ENCODE data around the gene ZNF69. TPM values are rescaled to one million over a fixed set of nuclear protein-coding genes. Genes with fewer than 3 reads are reported as not detected.
A peak's percentile ranks its signal among the peaks of the same experiment; 100 is the strongest.
"Not testable (repeated sequence)": the region's sequence is repeated elsewhere in the genome, so short reads cannot be mapped to it uniquely, and the experiment has no call there.

ZNF69 gene
- polyA plus RNA-seq, 1 donor from 2014 or later = 2.1 TPM

DNA sequence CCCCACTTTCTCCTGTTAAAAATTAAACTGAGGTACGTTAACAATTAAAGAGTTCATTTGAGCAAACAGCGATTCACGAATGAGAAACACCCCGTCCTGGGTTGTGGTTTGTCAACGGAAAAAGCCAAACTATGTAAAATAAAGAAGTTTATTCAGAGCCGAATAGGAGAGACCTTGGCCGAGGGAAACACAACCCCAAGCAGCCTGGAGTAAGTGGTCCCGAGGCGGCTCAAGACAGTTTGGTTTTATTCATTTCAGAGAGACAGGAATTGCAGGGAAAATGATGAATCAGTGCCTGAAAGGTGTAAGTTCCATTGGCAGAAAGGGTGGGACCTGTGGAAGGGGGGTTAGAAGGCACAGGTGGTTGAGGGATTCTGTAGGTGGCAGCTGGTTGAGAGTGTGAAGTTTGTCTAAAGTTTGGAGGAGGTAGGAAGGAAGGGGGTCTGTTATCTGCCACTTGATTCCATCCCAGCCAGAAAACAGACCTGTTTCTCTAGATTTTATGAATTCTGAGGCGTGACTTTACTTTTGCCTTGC, 38.1 kb downstream of the ZNF69 start:
- not testable (repeated sequence) for H3K36me3 Mint-ChIP-seq, H3K27me3 Mint-ChIP-seq, H3K9me3 Mint-ChIP-seq
- Mint-ChIP-seq H3K4me1 (peaks cover 28 to 32% (median 29%) of the 10 kb centered on the region in 3 donors), H3K4me3 (peak overlapping the region; percentile 90 to 96 (median 95)), H3K27ac (peak overlapping the region; percentile 76 to 92 (median 89))

DNA sequence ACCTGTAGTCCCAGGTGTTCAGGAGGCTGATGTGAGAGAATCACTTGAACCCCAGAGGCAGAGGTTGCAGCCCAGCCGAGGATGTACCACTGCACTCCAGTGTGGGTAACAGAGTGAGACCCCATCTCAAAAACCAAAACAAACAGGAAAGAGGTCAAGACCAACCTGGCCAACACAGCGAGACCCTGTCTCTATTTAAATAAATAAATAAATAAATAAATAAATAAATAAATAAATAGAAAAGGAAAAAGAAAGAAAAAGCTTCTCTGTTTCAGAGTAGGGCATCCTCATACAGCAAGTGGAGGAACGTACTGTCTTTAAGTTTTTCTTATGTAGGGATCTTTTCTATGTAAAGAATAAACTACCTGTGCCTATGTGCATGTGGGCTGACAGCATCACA, 39.6 kb downstream of the ZNF69 start:
- H3K36me3 Mint-ChIP-seq = no peaks in the 10 kb centered on the region
- H3K27ac Mint-ChIP-seq = peak overlapping the region in 1 of 3 donors; percentile 12
- no peaks in the 10 kb centered on the region for H3K27me3 Mint-ChIP-seq
- H3K4me1 Mint-ChIP-seq = peaks cover 37 to 41% (median 39%) of the 10 kb centered on the region in 3 donors
- H3K4me3 Mint-ChIP-seq = peak overlapping the region in 3 of 4 donors; percentile 16 to 90 (median 58)
- no peaks in the 10 kb centered on the region for H3K9me3 Mint-ChIP-seq

DNA sequence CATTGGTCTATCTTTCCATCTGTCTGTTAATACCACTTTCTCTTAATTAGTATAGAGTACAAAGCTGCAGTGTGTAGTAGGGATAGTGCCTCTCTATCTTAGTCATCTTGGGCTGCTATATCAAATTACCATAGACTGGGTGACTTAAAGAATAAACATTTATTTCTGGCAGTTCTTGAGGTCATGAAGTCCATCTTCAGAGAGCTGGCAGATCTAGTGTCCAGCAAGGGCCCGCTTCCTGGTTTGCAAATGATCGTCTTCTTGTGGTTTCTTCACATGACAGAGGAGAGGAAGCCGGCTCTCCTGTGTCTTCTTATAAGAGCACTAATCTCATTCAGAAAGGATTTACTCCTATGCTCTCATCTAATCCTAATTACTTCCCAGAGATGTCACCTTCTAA, 43.5 kb downstream of the ZNF69 start:
- H3K4me3 Mint-ChIP-seq = peak overlapping the region in 2 of 4 donors; percentile 28 to 80
- H3K36me3 Mint-ChIP-seq = no peaks in the 10 kb centered on the region
- peak overlapping the region in 1 of 3 donors; percentile 87 for H3K27ac Mint-ChIP-seq
- H3K27me3 Mint-ChIP-seq = no peaks in the 10 kb centered on the region
- H3K4me1 Mint-ChIP-seq = peaks cover 25 to 39% (median 27%) of the 10 kb centered on the region in 3 donors
- peaks cover 0 to 4% (median 0%) of the 10 kb centered on the region in 3 donors for H3K9me3 Mint-ChIP-seq

DNA sequence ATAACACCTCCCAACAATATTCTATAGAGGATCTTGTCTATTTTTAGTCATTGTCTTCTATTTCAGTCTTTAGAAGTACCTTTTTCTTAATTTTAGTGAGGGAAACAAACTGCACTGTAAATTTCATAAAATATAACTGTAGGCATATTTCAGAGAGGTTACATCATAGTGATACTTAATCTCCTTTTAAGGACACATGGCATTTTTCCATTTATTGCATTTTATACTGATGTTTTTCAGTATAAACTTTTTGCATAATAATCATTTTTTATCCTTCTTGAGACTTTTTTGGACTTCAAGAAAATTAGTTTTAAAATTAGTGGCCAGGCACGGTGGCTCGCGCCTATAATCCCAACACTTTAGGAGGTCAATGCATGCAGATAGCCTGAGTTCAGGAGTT, 43.9 kb downstream of the ZNF69 start:
- no peaks in the 10 kb centered on the region for H3K27me3 Mint-ChIP-seq
- peak overlapping the region in 2 of 4 donors; percentile 14 to 80 for H3K4me3 Mint-ChIP-seq
- peak overlapping the region in 1 of 3 donors; percentile 87 for H3K27ac Mint-ChIP-seq
- no peaks in the 10 kb centered on the region for H3K36me3 Mint-ChIP-seq
- peaks cover 0 to 5% (median 0%) of the 10 kb centered on the region in 3 donors for H3K9me3 Mint-ChIP-seq
- H3K4me1 Mint-ChIP-seq = peaks cover 23 to 34% (median 24%) of the 10 kb centered on the region in 3 donors

DNA sequence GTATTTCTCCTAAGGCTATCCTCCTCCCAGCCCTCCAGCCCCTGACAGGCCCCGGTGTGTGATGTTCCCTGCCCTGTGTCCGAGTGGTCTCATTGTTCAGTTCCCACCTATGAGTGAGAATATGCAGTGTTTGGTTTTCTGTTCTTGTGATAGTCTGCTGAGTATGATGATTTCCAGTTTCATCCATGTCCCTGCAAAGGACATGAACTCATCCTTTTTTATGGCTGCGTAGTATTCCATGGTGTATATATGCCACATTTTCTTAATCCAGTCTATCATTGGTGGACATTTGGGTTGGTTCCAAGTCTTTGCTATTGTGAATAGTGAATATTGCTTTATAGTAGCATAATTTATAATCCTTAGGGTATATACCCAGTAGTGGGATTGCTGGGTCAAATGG, 48.2 kb downstream of the ZNF69 start:
- H3K9me3 Mint-ChIP-seq = peaks cover 0 to 13% (median 4%) of the 10 kb centered on the region in 3 donors
- H3K27me3 Mint-ChIP-seq, H3K27ac Mint-ChIP-seq, H3K4me3 Mint-ChIP-seq: not testable (repeated sequence)
- peaks cover 13% of the 10 kb centered on the region for H3K36me3 Mint-ChIP-seq
- H3K4me1 Mint-ChIP-seq = peaks cover 11 to 20% (median 12%) of the 10 kb centered on the region in 3 donors

DNA sequence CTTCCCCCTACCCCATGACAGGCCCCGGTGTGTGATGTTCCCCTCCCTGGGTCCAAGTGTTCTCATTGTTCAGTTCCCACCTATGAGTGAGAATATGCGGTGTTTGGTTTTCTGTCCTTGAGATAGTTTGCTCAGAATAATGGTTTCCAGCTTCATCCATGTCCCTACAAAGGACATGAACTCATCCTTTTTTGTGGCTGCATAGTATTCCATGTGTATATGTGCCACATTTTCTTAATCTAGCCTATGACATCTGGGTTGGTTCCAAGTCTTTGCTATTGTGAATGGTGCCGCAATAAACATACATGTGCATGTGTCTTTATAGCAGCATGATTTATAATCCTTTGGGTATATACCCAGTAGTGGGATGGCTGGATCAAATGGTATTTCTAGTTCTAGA, 50.8 kb downstream of the ZNF69 start:
- H3K27ac Mint-ChIP-seq, H3K27me3 Mint-ChIP-seq: not testable (repeated sequence)
- H3K4me1 Mint-ChIP-seq = peaks cover under 1 to 10% (median 3%) of the 10 kb centered on the region in 3 donors
- peak overlapping the region in 1 of 4 donors; percentile 70 for H3K4me3 Mint-ChIP-seq
- H3K36me3 Mint-ChIP-seq = peaks cover 26% of the 10 kb centered on the region
- peaks cover 0 to 25% (median 16%) of the 10 kb centered on the region in 3 donors for H3K9me3 Mint-ChIP-seq

DNA sequence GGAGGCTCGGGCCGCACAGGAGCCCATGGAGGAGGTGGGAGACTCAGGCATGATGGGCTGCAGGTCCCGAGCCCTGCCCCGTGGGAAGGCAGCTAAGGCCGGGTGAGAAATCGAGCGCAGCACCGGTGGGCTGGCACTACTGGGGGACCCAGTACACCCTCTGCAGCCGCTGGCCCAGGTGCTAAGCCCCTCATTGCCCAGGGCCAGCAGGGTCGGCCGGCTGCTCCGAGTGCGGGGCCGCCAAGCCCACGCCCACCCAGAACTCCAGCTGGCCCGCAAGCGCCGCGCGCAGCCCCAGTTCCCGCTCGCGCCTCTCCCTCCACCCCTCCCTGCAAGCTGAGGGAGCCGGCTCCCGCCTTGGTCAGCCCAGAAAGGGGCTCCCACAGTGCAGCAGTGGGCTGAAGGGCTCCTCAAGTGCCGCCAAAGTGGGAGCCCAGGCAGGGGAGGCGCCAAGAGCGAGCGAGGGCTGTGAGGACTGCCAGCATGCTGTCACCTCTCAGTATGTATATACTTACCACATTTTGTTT, 53.8 kb downstream of the ZNF69 start:
- Mint-ChIP-seq H3K36me3 (peaks cover 35% of the 10 kb centered on the region), H3K9me3 (peaks cover 7 to 33% (median 27%) of the 10 kb centered on the region in 3 donors)
- H3K4me1 Mint-ChIP-seq, H3K4me3 Mint-ChIP-seq, H3K27ac Mint-ChIP-seq, H3K27me3 Mint-ChIP-seq: not testable (repeated sequence)

- Mint-ChIP-seq H3K27ac (no peak overlapping the region), H3K36me3 (peaks cover 36% of the 10 kb centered on the region), H3K27me3 (no peaks in the 10 kb centered on the region), H3K4me3 (no peak overlapping the region), H3K4me1 (peaks cover 0 to 1% (median 0%) of the 10 kb centered on the region in 3 donors), H3K9me3 (peaks cover 10 to 37% (median 26%) of the 10 kb centered on the region in 3 donors)
Observed at GRCh38 chr19:11942008-11942842, 54.6 kb downstream of the ZNF69 start.

GRCh38 chr19:11942843-11943108, 55.2 kb downstream of the ZNF69 start:
- Mint-ChIP-seq H3K4me3 (no peak overlapping the region), H3K9me3 (peaks cover 10 to 40% (median 32%) of the 10 kb centered on the region in 3 donors), H3K36me3 (peaks cover 40% of the 10 kb centered on the region), H3K27me3 (no peaks in the 10 kb centered on the region), H3K27ac (peak overlapping the region in 1 of 3 donors; percentile 16), H3K4me1 (no peaks in the 10 kb centered on the region)

GRCh38 chr19:11944656-11945055, 57.1 kb downstream of the ZNF69 start:
- Mint-ChIP-seq H3K27ac (peak overlapping the region in 1 of 3 donors; percentile 53), H3K4me3 (peak overlapping the region in 1 of 4 donors; percentile 66), H3K36me3 (peaks cover 54% of the 10 kb centered on the region), H3K9me3 (peaks cover 22 to 55% (median 47%) of the 10 kb centered on the region in 3 donors), H3K4me1 (no peaks in the 10 kb centered on the region), H3K27me3 (no peaks in the 10 kb centered on the region)

DNA sequence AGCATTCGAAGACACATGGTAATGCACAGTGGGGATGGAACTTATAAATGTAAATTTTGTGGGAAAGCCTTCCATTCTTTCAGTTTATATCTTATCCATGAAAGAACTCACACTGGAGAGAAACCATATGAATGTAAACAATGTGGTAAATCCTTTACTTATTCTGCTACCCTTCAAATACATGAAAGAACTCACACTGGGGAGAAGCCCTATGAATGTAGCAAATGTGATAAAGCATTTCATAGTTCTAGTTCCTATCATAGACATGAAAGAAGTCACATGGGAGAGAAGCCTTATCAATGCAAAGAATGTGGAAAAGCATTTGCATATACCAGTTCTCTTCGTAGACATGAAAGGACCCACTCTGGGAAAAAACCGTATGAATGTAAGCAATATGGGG, 61.1 kb downstream of the ZNF69 start:
- Mint-ChIP-seq H3K9me3 (peaks cover 24 to 55% (median 43%) of the 10 kb centered on the region in 3 donors), H3K4me1 (no peaks in the 10 kb centered on the region), H3K27ac (peak overlapping the region in 2 of 3 donors; percentile 29 to 72), H3K27me3 (no peaks in the 10 kb centered on the region), H3K4me3 (peak overlapping the region in 1 of 4 donors; percentile 47), H3K36me3 (peaks cover 35% of the 10 kb centered on the region)

GRCh38 chr19:11949201-11949600, 61.6 kb downstream of the ZNF69 start:
- H3K27me3 Mint-ChIP-seq = no peaks in the 10 kb centered on the region
- H3K4me3 Mint-ChIP-seq = peak overlapping the region in 2 of 4 donors; percentile 15 to 75
- no peaks in the 10 kb centered on the region for H3K4me1 Mint-ChIP-seq
- H3K9me3 Mint-ChIP-seq = peaks cover 23 to 50% (median 37%) of the 10 kb centered on the region in 3 donors
- peaks cover 31% of the 10 kb centered on the region for H3K36me3 Mint-ChIP-seq
- peak overlapping the region in 2 of 3 donors; percentile 29 to 72 for H3K27ac Mint-ChIP-seq

DNA sequence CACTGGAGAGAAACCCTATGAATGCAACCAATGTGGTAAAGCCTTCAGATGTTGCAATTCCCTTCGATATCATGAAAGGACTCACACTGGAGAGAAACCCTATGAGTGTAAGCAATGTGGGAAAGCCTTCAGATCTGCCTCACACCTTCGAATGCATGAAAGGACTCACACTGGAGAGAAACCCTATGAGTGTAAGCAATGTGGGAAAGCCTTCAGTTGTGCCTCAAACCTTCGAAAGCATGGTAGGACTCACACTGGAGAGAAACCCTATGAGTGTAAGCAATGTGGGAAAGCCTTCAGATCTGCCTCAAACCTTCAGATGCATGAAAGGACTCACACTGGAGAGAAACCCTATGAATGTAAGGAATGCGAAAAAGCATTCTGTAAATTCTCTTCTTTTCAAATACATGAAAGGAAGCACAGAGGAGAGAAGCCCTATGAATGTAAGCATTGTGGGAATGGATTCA, 62.1 kb downstream of the ZNF69 start:
- peaks cover 19 to 49% (median 35%) of the 10 kb centered on the region in 3 donors for H3K9me3 Mint-ChIP-seq
- peak overlapping the region in 1 of 4 donors; percentile 75 for H3K4me3 Mint-ChIP-seq
- H3K27me3 Mint-ChIP-seq = not testable (repeated sequence)

DNA sequence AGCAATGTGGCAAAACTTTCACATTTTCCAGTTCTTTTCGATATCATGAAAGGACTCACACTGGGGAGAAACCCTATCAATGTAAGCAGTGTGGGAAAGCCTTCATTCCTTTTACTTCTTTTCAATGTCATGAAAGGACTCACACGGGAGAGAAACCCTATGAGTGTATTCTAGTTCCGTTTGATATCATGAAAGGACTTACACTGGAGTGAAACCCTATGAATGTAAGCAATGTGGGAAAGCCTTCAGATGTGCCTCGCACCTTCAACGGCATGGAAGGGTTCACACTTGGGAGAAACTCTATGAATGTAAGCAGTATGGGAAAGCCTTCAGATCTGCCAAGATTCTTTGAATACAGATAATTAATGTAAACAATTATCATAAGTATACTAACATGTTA, 62.7 kb downstream of the ZNF69 start:
- Mint-ChIP-seq H3K4me3 (no peak overlapping the region), H3K36me3 (peaks cover 26% of the 10 kb centered on the region), H3K9me3 (peaks cover 18 to 45% (median 32%) of the 10 kb centered on the region in 3 donors)

More for the DNA sequence above, 62.1 kb downstream of the ZNF69 start:
- H3K4me1 Mint-ChIP-seq = not testable (repeated sequence)
- peak overlapping the region in 1 of 3 donors; percentile 72 for H3K27ac Mint-ChIP-seq
- H3K36me3 Mint-ChIP-seq = peaks cover 27% of the 10 kb centered on the region

More for the DNA sequence above, 62.7 kb downstream of the ZNF69 start:
- Mint-ChIP-seq H3K27me3 (no peaks in the 10 kb centered on the region), H3K4me1 (no peaks in the 10 kb centered on the region), H3K27ac (no peak overlapping the region)

Data from IgD-negative memory B cell (primary cell).